Lower lobe of right lung (tissue), 2 donors: ENCODE data around the gene PC. TPM values are rescaled to one million over a fixed set of nuclear protein-coding genes. Genes with fewer than 3 reads are reported as not detected.

ENCODE experiments used
- ATAC-seq, 2 donors: fragments of 200-7000 bp; cut with Tn5 transposase; one replicate each; pipeline ENCODE4 v1.9.1; 2020 to 2022; ENCODE audit warnings: mild to moderate bottlenecking in 2 of 2, moderate library complexity in 2 of 2
- DNase-seq: peaks from one replicate; pipeline ENCODE4 v3.0.0-alpha.2; 2020
- H3K27ac ChIP-seq: fragments of 200-600 bp; one replicate; pipeline ENCODE4 v1.8.0; 2022
- H3K27me3 ChIP-seq: fragments of 200-600 bp; one replicate; pipeline ENCODE4 v1.8.0; 2022; ENCODE audit warnings: low read depth
- H3K36me3 ChIP-seq: fragments of 200-600 bp; one replicate; pipeline ENCODE4 v1.8.0; 2022; ENCODE audit warnings: mild to moderate bottlenecking
- H3K4me1 ChIP-seq: fragments of 200-600 bp; one replicate; pipeline ENCODE4 v1.8.0; 2022
- H3K4me3 ChIP-seq: fragments of 200-600 bp; one replicate; pipeline ENCODE4 v1.8.0; 2022; ENCODE audit warnings: mild to moderate bottlenecking
- H3K9me3 ChIP-seq: fragments of 200-600 bp; one replicate; pipeline ENCODE4 v1.8.0; 2022
- CTCF ChIP-seq: fragments of 200-600 bp; IDR thresholded peaks from one replicate; pipeline ENCODE4 v1.8.0; 2022; ENCODE audit warnings: antibody characterized with exemption, mild to moderate bottlenecking
- intact Hi-C: fragments of 100-400 bp; cut with DNase I; formaldehyde crosslinking; loops from one replicate; pipeline ENCODE4 v1.11.0; 2022
- total RNA-seq: library from RNA; stranded (reverse); fragmentation: NEBNext Ultra II Directional; extraction: Animal tissue kit (Norgen Biotek cat#: 25700); gene quantifications from one replicate; pipeline ENCODE4 v1.2.1, GENCODE V29; 2021
- donor health status: DM: no; HTN: yes; CAD: no; lungs with severe emphysema.

PC gene
- total RNA-seq, 1 donor from 2014 or later: 14.7 TPM

GRCh38 chr11:66970807-66971442, 12.7 kb upstream of the PC start:
- Histone ChIP-seq H3K27me3 (no peaks in the 10 kb centered on the region), H3K4me1 (peaks cover 21% of the 10 kb centered on the region), H3K9me3 (no peaks in the 10 kb centered on the region), H3K4me3 (no peak overlapping the region), H3K36me3 (no peaks in the 10 kb centered on the region), H3K27ac (peak overlapping the region; percentile 71)
- TF ChIP-seq CTCF: no peak
- DNase-seq: no peak
- intact Hi-C loops: no loop called here
- ATAC-seq: peak; percentile 92 to 93

GRCh38 chr11:66970371-66970806, 12.2 kb upstream of the PC start:
- DNase-seq (no peak), ATAC-seq (peak in 1 of 2 donors; percentile 33)
- Histone ChIP-seq H3K27ac (no peak overlapping the region), H3K9me3 (no peaks in the 10 kb centered on the region), H3K27me3 (no peaks in the 10 kb centered on the region), H3K4me1 (peaks cover 21% of the 10 kb centered on the region), H3K4me3 (no peak overlapping the region), H3K36me3 (no peaks in the 10 kb centered on the region)
- TF ChIP-seq CTCF: no peak
- intact Hi-C loops: no loop called here

GRCh38 chr11:66969584-66970225, 11.5 kb upstream of the PC start:
- no peak overlapping the region for H3K4me3 ChIP-seq

GRCh38 chr11:66967670-66968425, 9.7 kb upstream of the PC start:
- intact Hi-C loops: no loop called here
- no peak for TF ChIP-seq CTCF
- H3K27ac ChIP-seq: no peak overlapping the region

More at GRCh38 chr11:66969584-66970225, 11.5 kb upstream of the PC start:
- ATAC-seq: no peak
- intact Hi-C loops: no loop called here
- TF ChIP-seq CTCF: no peak
- Histone ChIP-seq H3K4me1 (peaks cover 21% of the 10 kb centered on the region), H3K36me3 (no peaks in the 10 kb centered on the region), H3K27ac (no peak overlapping the region), H3K9me3 (no peaks in the 10 kb centered on the region), H3K27me3 (no peaks in the 10 kb centered on the region)
- no peak for DNase-seq

GRCh38 chr11:66966351-66966750, 8.2 kb upstream of the PC start:
- DNase-seq (no peak), ATAC-seq (no peak)
- no peak for TF ChIP-seq CTCF
- Histone ChIP-seq H3K27ac (no peak overlapping the region), H3K9me3 (no peaks in the 10 kb centered on the region), H3K36me3 (no peaks in the 10 kb centered on the region), H3K4me3 (no peak overlapping the region), H3K4me1 (peaks cover 21% of the 10 kb centered on the region), H3K27me3 (no peaks in the 10 kb centered on the region)
- intact Hi-C loops: no loop called here

More at GRCh38 chr11:66967670-66968425, 9.7 kb upstream of the PC start:
- Histone ChIP-seq H3K4me3 (no peak overlapping the region), H3K9me3 (no peaks in the 10 kb centered on the region), H3K27me3 (no peaks in the 10 kb centered on the region), H3K4me1 (peaks cover 21% of the 10 kb centered on the region), H3K36me3 (no peaks in the 10 kb centered on the region)
- no peak for ATAC-seq
- DNase-seq: no peak
